Measurements from ENCODE around the gene CHST8.

DNA sequence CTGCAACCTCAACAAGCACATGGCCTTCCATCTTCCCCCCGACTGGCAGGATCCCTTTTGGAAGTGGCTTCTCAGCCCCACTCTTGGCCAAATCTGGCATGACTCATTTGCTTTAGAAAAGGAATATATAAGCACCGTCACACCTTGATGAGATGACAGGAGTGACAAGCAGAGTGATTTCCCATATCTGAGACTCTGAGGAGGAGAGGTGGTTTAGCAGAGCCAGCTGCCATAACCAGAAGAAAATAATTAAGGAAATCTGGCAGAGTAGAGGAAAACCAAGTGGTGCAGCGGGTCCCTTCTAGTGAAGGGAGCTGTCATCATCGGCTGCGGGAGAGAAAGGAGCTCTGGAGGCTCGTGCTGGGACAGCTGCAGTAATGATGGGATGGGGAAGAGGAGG is 147.5 kb downstream of the CHST8 start:
- TF ChIP-seq, protein P1, sequence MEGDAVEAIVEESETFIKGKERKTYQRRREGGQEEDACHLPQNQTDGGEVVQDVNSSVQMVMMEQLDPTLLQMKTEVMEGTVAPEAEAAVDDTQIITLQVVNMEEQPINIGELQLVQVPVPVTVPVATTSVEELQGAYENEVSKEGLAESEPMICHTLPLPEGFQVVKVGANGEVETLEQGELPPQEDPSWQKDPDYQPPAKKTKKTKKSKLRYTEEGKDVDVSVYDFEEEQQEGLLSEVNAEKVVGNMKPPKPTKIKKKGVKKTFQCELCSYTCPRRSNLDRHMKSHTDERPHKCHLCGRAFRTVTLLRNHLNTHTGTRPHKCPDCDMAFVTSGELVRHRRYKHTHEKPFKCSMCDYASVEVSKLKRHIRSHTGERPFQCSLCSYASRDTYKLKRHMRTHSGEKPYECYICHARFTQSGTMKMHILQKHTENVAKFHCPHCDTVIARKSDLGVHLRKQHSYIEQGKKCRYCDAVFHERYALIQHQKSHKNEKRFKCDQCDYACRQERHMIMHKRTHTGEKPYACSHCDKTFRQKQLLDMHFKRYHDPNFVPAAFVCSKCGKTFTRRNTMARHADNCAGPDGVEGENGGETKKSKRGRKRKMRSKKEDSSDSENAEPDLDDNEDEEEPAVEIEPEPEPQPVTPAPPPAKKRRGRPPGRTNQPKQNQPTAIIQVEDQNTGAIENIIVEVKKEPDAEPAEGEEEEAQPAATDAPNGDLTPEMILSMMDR (IDR thresholded peaks at IDR 0.05; ENCODE audit: low read depth, low read length, missing input control) = no peak
- TF ChIP-seq TAF1 (conservative IDR thresholded peaks at IDR 0.05) (no peak), MAX (IDR thresholded peaks at IDR 0.05) (no peak), HNF4A (conservative IDR thresholded peaks at IDR 0.05) (no peak), EGR1 (IDR thresholded peaks at IDR 0.05; ENCODE audit: low read depth in 2 of 2) (no peak), RAD21 (IDR thresholded peaks at IDR 0.05) (no peak), YY1 (IDR thresholded peaks at IDR 0.05) (no peak), SP1 (IDR thresholded peaks at IDR 0.05) (no peak), GABPA (IDR thresholded peaks at IDR 0.05 in 1 of 2, conservative IDR thresholded peaks at IDR 0.05 in 1 of 2) (no peak), FOXA1 (IDR thresholded peaks at IDR 0.05) (no peak), JUND (IDR thresholded peaks at IDR 0.05) (no peak)
- TF ChIP-seq, protein P2, sequence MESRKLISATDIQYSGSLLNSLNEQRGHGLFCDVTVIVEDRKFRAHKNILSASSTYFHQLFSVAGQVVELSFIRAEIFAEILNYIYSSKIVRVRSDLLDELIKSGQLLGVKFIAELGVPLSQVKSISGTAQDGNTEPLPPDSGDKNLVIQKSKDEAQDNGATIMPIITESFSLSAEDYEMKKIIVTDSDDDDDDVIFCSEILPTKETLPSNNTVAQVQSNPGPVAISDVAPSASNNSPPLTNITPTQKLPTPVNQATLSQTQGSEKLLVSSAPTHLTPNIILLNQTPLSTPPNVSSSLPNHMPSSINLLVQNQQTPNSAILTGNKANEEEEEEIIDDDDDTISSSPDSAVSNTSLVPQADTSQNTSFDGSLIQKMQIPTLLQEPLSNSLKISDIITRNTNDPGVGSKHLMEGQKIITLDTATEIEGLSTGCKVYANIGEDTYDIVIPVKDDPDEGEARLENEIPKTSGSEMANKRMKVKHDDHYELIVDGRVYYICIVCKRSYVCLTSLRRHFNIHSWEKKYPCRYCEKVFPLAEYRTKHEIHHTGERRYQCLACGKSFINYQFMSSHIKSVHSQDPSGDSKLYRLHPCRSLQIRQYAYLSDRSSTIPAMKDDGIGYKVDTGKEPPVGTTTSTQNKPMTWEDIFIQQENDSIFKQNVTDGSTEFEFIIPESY (IDR thresholded peaks at IDR 0.05) = no peak
- TF ChIP-seq, protein P3, sequence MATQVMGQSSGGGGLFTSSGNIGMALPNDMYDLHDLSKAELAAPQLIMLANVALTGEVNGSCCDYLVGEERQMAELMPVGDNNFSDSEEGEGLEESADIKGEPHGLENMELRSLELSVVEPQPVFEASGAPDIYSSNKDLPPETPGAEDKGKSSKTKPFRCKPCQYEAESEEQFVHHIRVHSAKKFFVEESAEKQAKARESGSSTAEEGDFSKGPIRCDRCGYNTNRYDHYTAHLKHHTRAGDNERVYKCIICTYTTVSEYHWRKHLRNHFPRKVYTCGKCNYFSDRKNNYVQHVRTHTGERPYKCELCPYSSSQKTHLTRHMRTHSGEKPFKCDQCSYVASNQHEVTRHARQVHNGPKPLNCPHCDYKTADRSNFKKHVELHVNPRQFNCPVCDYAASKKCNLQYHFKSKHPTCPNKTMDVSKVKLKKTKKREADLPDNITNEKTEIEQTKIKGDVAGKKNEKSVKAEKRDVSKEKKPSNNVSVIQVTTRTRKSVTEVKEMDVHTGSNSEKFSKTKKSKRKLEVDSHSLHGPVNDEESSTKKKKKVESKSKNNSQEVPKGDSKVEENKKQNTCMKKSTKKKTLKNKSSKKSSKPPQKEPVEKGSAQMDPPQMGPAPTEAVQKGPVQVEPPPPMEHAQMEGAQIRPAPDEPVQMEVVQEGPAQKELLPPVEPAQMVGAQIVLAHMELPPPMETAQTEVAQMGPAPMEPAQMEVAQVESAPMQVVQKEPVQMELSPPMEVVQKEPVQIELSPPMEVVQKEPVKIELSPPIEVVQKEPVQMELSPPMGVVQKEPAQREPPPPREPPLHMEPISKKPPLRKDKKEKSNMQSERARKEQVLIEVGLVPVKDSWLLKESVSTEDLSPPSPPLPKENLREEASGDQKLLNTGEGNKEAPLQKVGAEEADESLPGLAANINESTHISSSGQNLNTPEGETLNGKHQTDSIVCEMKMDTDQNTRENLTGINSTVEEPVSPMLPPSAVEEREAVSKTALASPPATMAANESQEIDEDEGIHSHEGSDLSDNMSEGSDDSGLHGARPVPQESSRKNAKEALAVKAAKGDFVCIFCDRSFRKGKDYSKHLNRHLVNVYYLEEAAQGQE (IDR thresholded peaks at IDR 0.05) = no peak
- TF ChIP-seq, protein P4, sequence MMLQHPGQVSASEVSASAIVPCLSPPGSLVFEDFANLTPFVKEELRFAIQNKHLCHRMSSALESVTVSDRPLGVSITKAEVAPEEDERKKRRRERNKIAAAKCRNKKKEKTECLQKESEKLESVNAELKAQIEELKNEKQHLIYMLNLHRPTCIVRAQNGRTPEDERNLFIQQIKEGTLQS (IDR thresholded peaks at IDR 0.05) = no peak
